Activated naive CD4-positive, alpha-beta T cell treated with anti-CD3 and anti-CD28 coated beads, Interleukin-2, amount 10 ng/mL, durations not matched to agents 7 days and 5 days (primary cell): ENCODE results near the gene MVD.

Source experiments
- CTCF ChIA-PET: fragments of 350-600 bp; sonication (Branson Sonifier 250); formaldehyde crosslinking; loops from one replicate; lab custom pipeline; 2021; ENCODE audit warnings: antibody characterized with exemption; lab: Charles Lee
- DNase-seq: peaks from one replicate; pipeline ENCODE4 v3.0.0-alpha.2; 2020
- H3K27ac Mint-ChIP-seq: one replicate; pipeline ENCODE4 v1.8.0; 2021; ENCODE audit warnings: mild to moderate bottlenecking, moderate library complexity, mixed read lengths
- H3K27me3 Mint-ChIP-seq: one replicate; pipeline ENCODE4 v1.8.0; 2021; ENCODE audit warnings: mild to moderate bottlenecking, mixed read lengths
- H3K36me3 Mint-ChIP-seq: one replicate; pipeline ENCODE4 v1.8.0; 2021; ENCODE audit warnings: mixed read lengths
- H3K4me1 Mint-ChIP-seq: one replicate; pipeline ENCODE4 v1.8.0; 2021; ENCODE audit warnings: mixed read lengths
- H3K4me3 Mint-ChIP-seq: one replicate; pipeline ENCODE4 v1.8.0; 2021; ENCODE audit warnings: mild to moderate bottlenecking, moderate library complexity, mixed read lengths
- H3K9me3 Mint-ChIP-seq: one replicate; pipeline ENCODE4 v1.8.0; 2021; ENCODE audit warnings: mixed read lengths

Gene MVD

DNA sequence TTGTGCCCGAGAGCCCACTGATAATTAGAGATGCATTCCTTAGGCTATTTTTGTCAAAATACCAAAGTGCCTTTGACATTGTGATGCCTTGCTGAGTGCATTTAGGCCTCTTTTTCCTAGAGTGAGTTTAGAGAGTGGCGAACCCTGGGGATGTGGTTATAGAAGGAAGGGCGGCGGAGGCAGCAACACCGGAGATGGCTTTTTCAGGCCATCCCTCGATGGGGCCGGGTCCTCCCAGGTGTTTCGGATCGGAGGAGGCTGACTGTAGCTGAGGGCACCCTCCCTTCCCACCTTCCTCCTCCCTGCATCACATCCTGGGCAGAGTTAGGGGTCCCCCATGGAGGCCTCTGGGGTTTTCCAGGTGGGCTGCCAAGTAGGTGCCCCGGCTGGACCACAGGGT, 30.0 kb upstream of the MVD start:
- H3K27me3 Mint-ChIP-seq: peaks cover 9% of the 10 kb centered on the region
- peak overlapping the region; percentile 64 for H3K4me3 Mint-ChIP-seq
- no peaks in the 10 kb centered on the region for H3K9me3 Mint-ChIP-seq
- H3K27ac Mint-ChIP-seq: peak overlapping the region; percentile 93
- DNase-seq: peak; percentile 56
- H3K36me3 Mint-ChIP-seq: peaks cover 12% of the 10 kb centered on the region
- H3K4me1 Mint-ChIP-seq: peaks cover 82% of the 10 kb centered on the region
- CTCF ChIA-PET: interaction anchor here (0.8 kb wide), 1 partner anchor 1232 kb away, joined by 3 read pairs; no protein-coding TSS in a partner anchor

DNA sequence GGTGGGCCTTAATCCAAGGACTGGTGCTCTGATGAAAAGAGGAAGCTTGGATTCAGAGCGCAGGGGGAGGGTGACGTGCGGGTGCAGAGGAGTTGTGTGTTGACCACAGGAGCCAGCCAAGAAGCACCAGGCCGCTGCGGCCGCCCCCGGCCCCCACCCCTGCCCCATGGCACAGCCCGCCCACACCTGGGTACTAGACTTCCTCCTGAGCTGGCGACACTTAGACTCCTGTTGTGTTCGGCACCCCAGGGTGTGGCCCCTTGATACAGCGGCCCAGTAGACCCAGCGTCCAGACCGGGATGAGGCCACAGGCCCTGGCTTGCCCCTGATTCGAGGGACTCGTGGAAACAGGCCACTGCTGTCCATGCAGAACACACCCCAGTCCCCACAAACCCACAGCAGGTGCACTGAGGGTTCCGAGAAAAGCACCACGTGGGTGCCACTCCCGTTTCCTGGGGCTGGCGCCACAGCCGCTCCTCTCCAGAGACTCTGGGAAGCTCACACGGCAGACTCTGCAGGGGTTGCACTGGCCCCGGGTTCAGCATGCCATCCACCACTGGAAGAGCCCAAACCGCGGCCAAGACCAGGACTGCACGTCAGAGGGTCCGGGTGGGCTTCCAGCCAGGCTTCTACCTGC, 29.2 kb upstream of the MVD start:
- peak overlapping the region; percentile 64 for H3K4me3 Mint-ChIP-seq
- H3K27me3 Mint-ChIP-seq: peaks cover 9% of the 10 kb centered on the region
- no peaks in the 10 kb centered on the region for H3K9me3 Mint-ChIP-seq
- H3K36me3 Mint-ChIP-seq: peaks cover 7% of the 10 kb centered on the region
- DNase-seq: peak; percentile 76
- peaks cover 82% of the 10 kb centered on the region for H3K4me1 Mint-ChIP-seq
- peak overlapping the region; percentile 93 for H3K27ac Mint-ChIP-seq
- CTCF ChIA-PET: no interaction called here

DNA sequence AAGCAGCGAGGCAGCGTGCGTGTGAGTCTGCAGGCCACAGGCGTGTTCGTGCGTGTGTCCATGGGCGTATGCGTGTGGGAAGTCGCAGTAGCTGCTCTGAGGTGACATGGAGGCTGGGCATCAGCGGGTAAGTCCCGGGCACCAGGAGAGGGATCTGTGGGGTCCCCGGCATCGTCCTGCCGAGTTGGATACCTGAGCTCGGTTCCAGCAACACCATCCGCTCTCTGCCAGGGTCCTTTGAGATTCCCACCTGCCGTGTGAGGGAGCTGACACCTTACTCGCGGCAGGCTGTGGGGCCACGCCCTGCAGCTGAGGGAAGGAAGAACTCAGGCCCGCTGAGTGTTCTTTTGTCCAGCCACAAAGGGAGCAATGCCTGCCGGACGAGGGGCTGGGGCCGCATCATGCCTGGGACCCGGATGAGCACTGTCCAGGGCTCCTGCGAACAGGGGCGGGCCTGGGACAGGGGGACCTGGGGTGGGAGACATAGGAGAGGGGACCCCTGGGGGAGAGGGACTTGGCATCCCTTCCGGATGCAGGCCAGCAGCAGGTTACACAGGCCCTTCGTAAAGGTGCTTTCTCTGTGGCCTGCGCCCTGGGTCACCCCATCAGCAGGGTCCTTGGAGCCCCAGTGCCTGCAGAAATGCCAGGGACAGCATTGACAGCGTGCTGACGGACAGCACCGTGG, 28.4 kb upstream of the MVD start:
- no peaks in the 10 kb centered on the region for H3K9me3 Mint-ChIP-seq
- DNase-seq: no peak
- peak overlapping the region; percentile 64 for H3K4me3 Mint-ChIP-seq
- H3K36me3 Mint-ChIP-seq: peaks cover 2% of the 10 kb centered on the region
- H3K27me3 Mint-ChIP-seq: peaks cover 13% of the 10 kb centered on the region
- H3K27ac Mint-ChIP-seq: peak overlapping the region; percentile 93
- H3K4me1 Mint-ChIP-seq: peaks cover 84% of the 10 kb centered on the region
- CTCF ChIA-PET: no interaction called here

DNA sequence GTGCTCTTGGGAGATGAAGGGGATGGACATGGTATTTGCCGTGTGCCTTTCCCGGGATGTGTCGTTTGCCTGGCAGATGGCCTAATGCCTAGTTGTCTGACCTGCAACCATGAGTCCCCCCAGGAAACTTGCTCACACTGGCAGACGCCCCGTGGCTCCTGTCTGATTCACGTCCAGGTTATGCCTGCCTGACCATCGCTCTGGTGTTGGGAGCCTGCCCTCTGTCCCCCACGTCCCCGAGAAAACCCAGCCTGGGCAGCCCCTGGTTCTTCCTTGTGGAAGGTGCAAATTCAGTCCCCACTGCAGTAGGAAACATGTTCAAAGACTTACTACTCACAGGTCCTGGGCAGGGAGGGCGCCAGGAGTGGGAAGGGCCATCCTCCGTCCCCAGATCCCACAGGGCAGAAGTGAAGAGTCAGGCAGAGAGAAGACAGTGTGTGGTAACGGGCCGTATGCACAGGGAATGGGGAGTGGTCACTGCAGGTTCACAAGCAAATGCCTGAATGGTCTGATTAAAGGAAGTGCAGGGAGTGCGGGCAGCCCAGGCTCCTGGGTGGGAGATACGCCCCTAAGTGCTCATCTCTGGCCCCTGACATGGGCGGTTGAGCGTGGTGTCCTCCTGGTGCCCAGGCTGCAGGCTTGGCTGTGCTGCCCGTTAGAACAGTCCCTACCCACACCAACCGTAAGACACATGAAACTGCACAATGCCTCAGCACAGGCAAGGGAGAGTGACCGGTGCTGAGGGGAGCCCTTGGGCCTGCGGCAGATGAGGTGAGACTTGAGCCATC, 27.6 kb upstream of the MVD start:
- Mint-ChIP-seq H3K27me3 (peaks cover 13% of the 10 kb centered on the region), H3K36me3 (peaks cover 2% of the 10 kb centered on the region), H3K9me3 (no peaks in the 10 kb centered on the region), H3K27ac (peak overlapping the region; percentile 68), H3K4me1 (peaks cover 82% of the 10 kb centered on the region), H3K4me3 (peak overlapping the region; percentile 45)
- DNase-seq: no peak
- CTCF ChIA-PET: no interaction called here

DNA sequence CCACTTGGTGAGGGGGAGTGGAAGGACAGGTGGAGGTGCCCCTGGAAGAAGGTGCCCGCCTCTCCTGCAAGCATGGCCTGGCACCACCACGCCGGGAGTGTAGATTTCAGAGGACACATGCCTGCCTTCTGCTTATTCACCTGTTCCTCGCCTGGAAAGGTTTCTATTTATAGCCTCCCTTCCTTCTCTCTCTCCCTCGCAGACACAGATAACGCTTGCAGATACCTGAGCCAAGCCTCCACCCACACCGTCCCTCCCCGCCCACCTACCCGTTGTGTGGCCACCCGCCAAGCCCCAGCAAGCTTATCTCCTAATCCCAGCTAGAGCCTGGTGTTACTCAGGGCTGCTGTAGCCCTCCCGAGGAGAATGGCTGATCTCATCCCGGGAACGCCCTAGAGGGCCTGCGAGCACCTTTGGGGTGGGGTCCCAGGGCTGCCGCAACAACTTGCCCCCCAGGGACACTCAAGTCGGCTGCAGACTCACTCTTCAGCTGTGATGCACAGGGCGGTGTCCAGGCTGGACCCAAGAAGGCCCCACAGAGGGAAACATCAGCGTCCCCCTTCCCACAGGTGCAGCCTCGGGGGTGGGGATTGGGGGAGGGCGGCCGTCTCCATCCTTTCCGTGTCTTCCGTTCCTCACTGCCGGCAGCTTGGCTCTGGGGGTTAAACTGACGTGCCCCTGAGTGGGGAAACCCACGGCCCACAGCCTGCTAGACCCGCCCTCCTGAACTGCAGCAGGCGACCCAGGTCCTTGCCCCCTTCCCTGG, 25.3 kb upstream of the MVD start:
- no peaks in the 10 kb centered on the region for H3K9me3 Mint-ChIP-seq
- no peak for DNase-seq
- H3K4me3 Mint-ChIP-seq: no peak overlapping the region
- H3K4me1 Mint-ChIP-seq: peaks cover 84% of the 10 kb centered on the region
- peak overlapping the region; percentile 42 for H3K27ac Mint-ChIP-seq
- peaks cover 12% of the 10 kb centered on the region for H3K36me3 Mint-ChIP-seq
- CTCF ChIA-PET: no interaction called here
- H3K27me3 Mint-ChIP-seq: peaks cover 13% of the 10 kb centered on the region

DNA sequence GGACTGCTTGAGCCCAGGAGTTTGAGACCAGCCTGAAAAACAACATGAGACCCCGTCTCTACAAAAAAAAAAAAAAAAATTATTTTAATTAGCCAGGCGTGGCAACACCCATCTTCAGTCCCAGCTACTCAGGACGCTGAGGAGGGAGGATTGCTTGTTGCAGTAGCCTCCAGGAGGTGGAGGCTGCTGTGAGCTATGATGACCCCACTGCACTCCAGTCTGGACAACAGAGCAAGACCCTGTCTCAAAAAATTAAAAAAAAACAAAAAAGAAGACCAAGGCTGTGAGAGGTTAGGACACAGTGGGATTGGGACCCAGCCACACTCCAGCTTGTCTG, 24.8 kb upstream of the MVD start:
- peaks cover 81% of the 10 kb centered on the region for H3K4me1 Mint-ChIP-seq
- CTCF ChIA-PET: interaction anchor here (0.9 kb wide), 1 partner anchor 19 kb away, joined by 4 read pairs; the partner anchor contains the start of gene CTU2

DNA sequence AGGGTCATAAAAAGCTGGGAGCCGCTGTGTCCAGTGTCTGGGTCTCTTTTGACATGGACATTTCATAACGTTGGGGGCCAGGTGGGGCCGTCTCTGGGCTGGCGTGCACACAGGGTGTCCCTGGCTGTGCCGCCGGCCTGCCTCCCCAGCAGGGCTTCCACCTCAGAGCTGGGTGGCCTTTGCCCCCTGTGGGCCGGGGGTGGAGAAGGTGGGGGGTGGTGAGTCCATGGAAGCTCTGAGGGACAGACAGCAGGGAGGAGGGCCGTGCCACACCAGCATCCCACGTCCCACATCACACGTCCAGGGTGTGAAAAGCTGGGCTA, 24.3 kb upstream of the MVD start:
- H3K27me3 Mint-ChIP-seq: peaks cover 13% of the 10 kb centered on the region
- H3K36me3 Mint-ChIP-seq: peaks cover 15% of the 10 kb centered on the region
- H3K27ac Mint-ChIP-seq: no peak overlapping the region
- H3K9me3 Mint-ChIP-seq: no peaks in the 10 kb centered on the region
- CTCF ChIA-PET: interaction anchor here (0.9 kb wide), 1 partner anchor 20 kb away, joined by 4 read pairs; the partner anchor contains the start of gene CTU2
- H3K4me3 Mint-ChIP-seq: peak overlapping the region; percentile 26
- peaks cover 80% of the 10 kb centered on the region for H3K4me1 Mint-ChIP-seq
- DNase-seq: no peak

More for the DNA sequence above, 24.8 kb upstream of the MVD start:
- Mint-ChIP-seq H3K27me3 (peaks cover 13% of the 10 kb centered on the region), H3K9me3 (no peaks in the 10 kb centered on the region), H3K4me3 (no peak overlapping the region), H3K27ac (peak overlapping the region; percentile 42), H3K36me3 (peaks cover 12% of the 10 kb centered on the region)
- no peak for DNase-seq

DNA sequence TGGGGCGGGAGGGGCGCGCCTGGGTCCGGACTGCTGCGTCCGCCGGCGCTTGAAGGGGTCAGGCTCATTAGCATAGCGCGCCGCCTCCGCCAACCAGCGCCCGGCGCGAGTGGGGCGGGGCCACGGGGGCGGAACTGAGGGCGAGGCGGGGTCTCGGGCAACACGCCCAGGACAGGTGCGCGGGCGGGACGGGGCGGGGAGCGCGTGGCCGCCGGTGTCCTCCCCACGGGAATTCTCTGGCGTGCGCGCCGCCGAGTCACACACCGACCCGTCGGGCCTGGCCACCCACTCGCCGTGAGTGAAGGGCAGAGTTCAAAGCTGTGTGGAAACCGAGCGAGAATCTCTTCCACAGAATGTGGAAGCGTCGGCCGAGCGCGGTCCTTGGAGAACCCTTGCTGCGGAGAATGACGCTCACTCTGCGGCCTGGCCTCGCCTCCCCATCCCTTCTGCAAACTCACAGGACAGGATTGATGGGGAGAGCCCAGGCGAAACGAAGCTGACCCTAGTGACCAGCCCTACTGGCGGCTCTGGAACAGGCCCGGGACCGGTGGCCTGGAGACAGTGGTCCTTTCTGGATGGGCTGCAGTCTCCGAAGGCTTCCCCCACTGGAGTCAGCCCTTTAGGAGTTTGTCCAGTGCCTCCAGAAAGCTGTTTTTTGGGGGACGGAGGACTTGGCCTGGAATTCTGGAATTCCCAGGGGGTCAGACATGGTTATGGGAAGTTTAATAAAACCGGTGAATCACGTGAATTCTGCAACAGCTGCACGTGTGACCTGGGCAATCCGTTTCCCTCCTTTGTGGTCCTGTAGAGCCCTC, 23.8 kb upstream of the MVD start, which contains the start of gene SNAI3:
SNAI3 (minus strand) TSS at position 69 of the 815 bp plus-strand sequence. CDS start 101 bp downstream, outside the sequence.
- H3K4me3 Mint-ChIP-seq: peak within 1 kb of the TSS; percentile 83
- H3K36me3 Mint-ChIP-seq: peaks cover 16% of the 10 kb centered on the region
- H3K27me3 Mint-ChIP-seq: peaks cover 13% of the 10 kb centered on the region
- peak within 1 kb of the TSS; percentile 52 for H3K27ac Mint-ChIP-seq
- DNase-seq: peak; percentile 93
- CTCF ChIA-PET: interaction anchor here (0.9 kb wide), 1 partner anchor 20 kb away, joined by 4 read pairs; the partner anchor contains the start of gene CTU2
- no peaks in the 10 kb centered on the region for H3K9me3 Mint-ChIP-seq
- H3K4me1 Mint-ChIP-seq: peaks cover 80% of the 10 kb centered on the region

DNA sequence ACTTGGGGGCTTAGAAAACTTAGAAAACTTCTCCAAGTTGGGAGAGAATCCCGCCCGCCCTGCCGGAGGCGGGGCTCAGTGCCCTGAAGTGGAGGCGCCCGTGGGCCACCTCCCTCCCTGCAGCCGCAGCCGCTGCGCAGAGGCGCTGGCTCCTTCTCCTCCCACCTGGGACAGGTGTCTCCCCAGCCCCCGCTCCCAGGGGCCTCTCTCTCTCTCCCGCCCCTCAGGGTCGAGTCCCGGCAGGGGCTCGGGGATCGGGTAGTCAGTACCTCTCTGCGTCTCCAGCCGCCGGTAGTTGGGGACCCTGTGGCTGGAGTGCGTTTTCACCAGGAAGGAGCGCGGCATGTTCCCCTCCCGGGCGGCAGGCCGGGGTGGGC, 23.2 kb upstream of the MVD start:
- peak overlapping the region; percentile 52 for H3K27ac Mint-ChIP-seq

DNA sequence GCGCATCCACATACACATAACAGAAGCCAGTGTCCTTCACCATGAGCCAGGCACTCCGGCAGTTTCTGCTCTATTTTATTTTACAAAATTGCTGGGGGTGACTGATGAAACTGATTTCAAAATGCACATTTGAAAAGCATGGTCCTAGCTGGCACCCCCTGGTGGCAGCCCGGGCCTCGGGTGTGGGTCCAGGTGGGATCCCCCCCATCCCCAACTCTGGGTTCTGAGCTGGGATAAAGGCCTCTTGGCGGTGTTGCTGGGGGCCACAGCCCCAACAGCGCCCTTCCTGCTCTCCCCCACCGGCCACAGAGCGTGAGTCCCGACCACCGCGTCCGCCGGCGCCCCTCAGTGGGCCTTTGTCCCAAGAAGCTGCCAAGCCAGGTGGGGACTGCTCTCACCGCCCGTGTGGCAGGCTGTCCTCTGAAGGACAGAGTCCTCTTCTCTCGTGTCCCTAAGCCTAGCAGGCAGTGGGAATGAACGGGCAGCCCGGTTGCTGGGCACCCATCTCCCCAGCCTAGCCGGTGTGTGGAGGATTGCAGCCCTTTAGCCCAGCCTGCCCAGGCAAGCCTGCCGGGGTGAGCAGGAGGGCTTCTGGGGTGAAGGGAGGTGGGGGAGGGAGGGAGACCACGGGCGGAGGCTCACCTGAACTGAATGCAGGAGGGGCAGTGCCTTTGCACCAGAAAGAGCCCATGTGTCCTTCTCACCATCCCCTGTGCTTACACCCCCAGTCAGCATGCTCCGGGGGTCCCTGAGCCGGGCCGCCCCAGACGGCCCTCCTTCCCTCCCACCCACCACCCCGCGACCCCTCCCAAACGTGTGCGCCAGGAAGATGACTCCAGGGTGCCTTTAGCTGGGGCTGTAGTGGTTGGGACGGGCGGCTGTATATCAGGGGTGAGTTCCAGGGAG, 22.5 kb upstream of the MVD start:
- Mint-ChIP-seq H3K36me3 (peaks cover 24% of the 10 kb centered on the region), H3K4me3 (peak overlapping the region; percentile 83), H3K27ac (peak overlapping the region; percentile 77), H3K27me3 (peaks cover 13% of the 10 kb centered on the region), H3K4me1 (peaks cover 78% of the 10 kb centered on the region), H3K9me3 (no peaks in the 10 kb centered on the region)
- peak; percentile 75 for DNase-seq
- CTCF ChIA-PET: interaction anchor here (0.7 to 1.6 kb wide), 5 partner anchors 15 to 115 kb away, joined by 3 to 5 read pairs (median 4); partner anchors contain the start of gene ZC3H18

More for the DNA sequence above, 23.2 kb upstream of the MVD start:
- no peak for DNase-seq
- Mint-ChIP-seq H3K4me1 (peaks cover 80% of the 10 kb centered on the region), H3K27me3 (peaks cover 13% of the 10 kb centered on the region), H3K4me3 (peak overlapping the region; percentile 83), H3K9me3 (no peaks in the 10 kb centered on the region), H3K36me3 (peaks cover 20% of the 10 kb centered on the region)
- CTCF ChIA-PET: interaction anchor here (1.4 to 1.6 kb wide), 2 partner anchors 16 to 22 kb away, joined by 4 to 5 read pairs; no protein-coding TSS in a partner anchor

DNA sequence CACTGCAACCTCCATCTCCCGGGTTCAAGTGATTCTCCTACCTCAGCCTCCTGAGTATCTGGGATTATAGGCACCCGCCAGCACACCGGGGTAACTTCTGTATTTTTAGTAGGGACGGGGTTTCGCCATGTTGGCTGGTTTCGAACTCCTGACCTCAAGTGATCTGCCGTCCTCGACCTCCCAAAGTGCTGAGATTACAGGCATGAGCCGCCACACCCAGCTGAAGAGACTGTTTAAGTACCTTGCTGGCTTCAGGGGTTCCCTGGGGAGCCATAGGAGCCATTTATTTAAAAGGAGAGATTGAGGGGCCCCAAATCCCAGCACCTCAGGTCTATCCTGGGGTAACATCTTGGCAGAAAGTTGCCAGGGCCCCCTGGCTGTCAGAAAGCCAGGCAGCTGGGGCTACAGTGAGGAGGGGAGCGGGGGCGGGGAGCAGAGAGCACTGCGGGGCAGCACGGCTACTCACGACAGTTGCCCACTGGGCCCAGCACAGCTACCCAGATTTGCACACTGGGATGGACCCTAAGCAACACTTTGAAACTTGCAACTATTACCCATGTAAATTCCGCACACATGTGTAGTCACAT, 21.8 kb upstream of the MVD start:
- H3K36me3 Mint-ChIP-seq: peaks cover 26% of the 10 kb centered on the region
- peak overlapping the region; percentile 82 for H3K27ac Mint-ChIP-seq
- peaks cover 74% of the 10 kb centered on the region for H3K4me1 Mint-ChIP-seq
- CTCF ChIA-PET: interaction anchor here (1.2 to 1.6 kb wide), 4 partner anchors 14 to 21 kb away, joined by 4 to 5 read pairs (median 4); no protein-coding TSS in a partner anchor
- H3K9me3 Mint-ChIP-seq: no peaks in the 10 kb centered on the region
- peaks cover 13% of the 10 kb centered on the region for H3K27me3 Mint-ChIP-seq
- DNase-seq: no peak
- H3K4me3 Mint-ChIP-seq: peak overlapping the region; percentile 83
